HepG2 (cell line): ENCODE results near the gene STAT1. TPM values are rescaled to one million over a fixed set of nuclear protein-coding genes. Genes with fewer than 3 reads are reported as not detected.

ENCODE experiments used
- EED ChIP-seq: sonication (generic); formaldehyde crosslinking; IDR thresholded peaks from 2 replicates; pipeline ENCODE4 v1.5.0; 2020; ENCODE audit warnings: mild to moderate bottlenecking, missing genetic modification reagents
- IKZF4 ChIP-seq: sonication (generic); formaldehyde crosslinking; IDR thresholded peaks from 2 replicates; pipeline ENCODE4 v1.5.1; 2020; ENCODE audit warnings: borderline replicate concordance, mild to moderate bottlenecking, low read depth, missing genetic modification reagents; ENCODE audit errors: not compliant biosample characterization
- ISX ChIP-seq: sonication (generic); formaldehyde crosslinking; conservative IDR thresholded peaks from 2 replicates; pipeline ENCODE4 v1.5.0; 2020; ENCODE audit warnings: missing genetic modification reagents
- KAT2B ChIP-seq: fragments of 150-350 bp; IDR thresholded peaks from 2 replicates; pipeline ENCODE4 v1.6.1; 2014; ENCODE audit warnings: low read depth, low read length, borderline replicate concordance
- NCOA5 ChIP-seq: sonication (generic); formaldehyde crosslinking; IDR thresholded peaks from 2 replicates; pipeline ENCODE4 v1.4.0; 2020; ENCODE audit warnings: missing genetic modification reagents
- SRSF9 ChIP-seq: fragments of 200-400 bp; formaldehyde crosslinking; IDR thresholded peaks from 2 replicates; pipeline ENCODE4 v1.6.1; 2018; ENCODE audit warnings: borderline replicate concordance, mild to moderate bottlenecking, low read depth, low read length; ENCODE audit not compliant: insufficient read depth, poor library complexity, severe bottlenecking
- ZC3H4 ChIP-seq: sonication (generic); formaldehyde crosslinking; IDR thresholded peaks from 2 replicates; pipeline ENCODE4 v1.4.0; 2020; ENCODE audit warnings: missing genetic modification reagents, borderline replicate concordance
- ZNF468 ChIP-seq: sonication (generic); formaldehyde crosslinking; IDR thresholded peaks from 2 replicates; pipeline ENCODE4 v1.8.0; 2022; ENCODE audit warnings: mild to moderate bottlenecking, moderate library complexity, missing genetic modification reagents
- polyA plus RNA-seq, 8 experiments: library from polyadenylated mRNA; depleted of rRNA in 3 of 8; stranded (reverse) in 7 of 8; unstranded in 1 of 8; fragments of >200 nt; fragmentation: Illumina TruSeq in 4 of 8; extraction: Trizol in 4 of 8; gene quantifications; 2 replicates each; pipeline versions ENCODE4 v1.2.1 to v1.2.3, GENCODE V29; 2011 to 2016; ENCODE audit warnings: low read depth in 4 of 8, missing spikeins in 1 of 8, mixed read lengths in 1 of 8; ENCODE audit not compliant: insufficient read depth in 1 of 8
- total RNA-seq, 5 experiments: library from RNA; depleted of rRNA; stranded (reverse); fragments of >200 nt; fragmentation: Illumina TruSeq; extraction: Trizol; gene quantifications; 2 replicates each; pipeline ENCODE4 v1.2.3, GENCODE V29; 2016; ENCODE audit warnings: low read depth in 1 of 5
- TF ChIP-seq, protein P1 (sequence below): sonication (generic); formaldehyde crosslinking; IDR thresholded peaks from 2 replicates; pipeline ENCODE4 v1.5.0; 2020; ENCODE audit warnings: mild to moderate bottlenecking, missing genetic modification reagents
- TF ChIP-seq, protein P2 (sequence below): sonication (generic); formaldehyde crosslinking; IDR thresholded peaks from 2 replicates; pipeline ENCODE4 v1.9.0; 2021; ENCODE audit warnings: missing genetic modification reagents, mild to moderate bottlenecking, borderline replicate concordance
- TF ChIP-seq, protein P3 (sequence below): sonication (generic); formaldehyde crosslinking; IDR thresholded peaks from 2 replicates; pipeline ENCODE4 v1.8.1; 2023; ENCODE audit warnings: mild to moderate bottlenecking, missing genetic modification reagents
- TF ChIP-seq, protein P4 (sequence below), 2 experiments: sonication (generic) in 1 of 2; formaldehyde crosslinking in 1 of 2; IDR thresholded peaks; 2 replicates each; pipeline versions ENCODE4 v1.4.0 to v1.6.1; 2018 to 2020; ENCODE audit warnings: missing genetic modification reagents in 2 of 2, borderline replicate concordance in 1 of 2, low read depth in 1 of 2, mild to moderate bottlenecking in 1 of 2, missing biosample characterization in 1 of 2
- TF ChIP-seq, protein P5 (sequence below): sonication (generic); formaldehyde crosslinking; IDR thresholded peaks from 2 replicates; pipeline ENCODE4 v1.8.0; 2022; ENCODE audit warnings: missing genetic modification reagents, mild to moderate bottlenecking, moderate library complexity, borderline replicate concordance
- TF ChIP-seq, protein P6 (sequence below): sonication (generic); formaldehyde crosslinking; IDR thresholded peaks from 2 replicates; pipeline ENCODE4 v1.4.0; 2020; ENCODE audit warnings: mild to moderate bottlenecking, missing genetic modification reagents, borderline replicate concordance

STAT1 gene
- total and polyA plus RNA-seq, 2 of the 13 experiments (the other 11 are each of a cell fraction or from before 2014, with no cell fraction given) = 21.8 to 59.6 TPM

DNA sequence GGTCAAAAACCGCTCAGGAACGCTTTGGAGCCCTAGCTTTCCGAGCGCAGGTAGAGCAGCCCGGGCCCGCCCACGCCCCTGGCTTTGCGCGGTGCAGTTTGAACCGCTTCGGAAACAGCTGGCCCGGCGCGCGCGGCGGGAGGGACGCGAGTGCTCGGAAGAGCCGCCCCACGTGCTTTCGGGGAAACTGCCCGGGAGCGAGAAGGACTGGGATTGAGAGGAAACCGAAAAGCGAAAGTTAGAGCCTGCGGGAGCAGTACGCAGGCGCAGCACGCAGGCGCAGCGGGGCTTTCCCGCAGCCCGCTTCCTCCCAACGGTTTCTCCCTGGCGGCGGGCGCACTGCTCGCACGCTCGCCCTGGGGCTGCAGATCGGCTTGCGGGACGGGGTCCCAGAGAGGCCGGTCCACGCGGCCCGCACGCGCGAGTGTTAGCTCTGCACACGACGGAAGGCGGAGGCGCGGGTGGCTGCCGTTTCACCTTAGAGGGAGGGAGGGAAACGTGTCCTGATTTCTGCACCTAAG, 6.3 kb upstream of the STAT1 start (continued):
- TF ChIP-seq, protein P1, sequence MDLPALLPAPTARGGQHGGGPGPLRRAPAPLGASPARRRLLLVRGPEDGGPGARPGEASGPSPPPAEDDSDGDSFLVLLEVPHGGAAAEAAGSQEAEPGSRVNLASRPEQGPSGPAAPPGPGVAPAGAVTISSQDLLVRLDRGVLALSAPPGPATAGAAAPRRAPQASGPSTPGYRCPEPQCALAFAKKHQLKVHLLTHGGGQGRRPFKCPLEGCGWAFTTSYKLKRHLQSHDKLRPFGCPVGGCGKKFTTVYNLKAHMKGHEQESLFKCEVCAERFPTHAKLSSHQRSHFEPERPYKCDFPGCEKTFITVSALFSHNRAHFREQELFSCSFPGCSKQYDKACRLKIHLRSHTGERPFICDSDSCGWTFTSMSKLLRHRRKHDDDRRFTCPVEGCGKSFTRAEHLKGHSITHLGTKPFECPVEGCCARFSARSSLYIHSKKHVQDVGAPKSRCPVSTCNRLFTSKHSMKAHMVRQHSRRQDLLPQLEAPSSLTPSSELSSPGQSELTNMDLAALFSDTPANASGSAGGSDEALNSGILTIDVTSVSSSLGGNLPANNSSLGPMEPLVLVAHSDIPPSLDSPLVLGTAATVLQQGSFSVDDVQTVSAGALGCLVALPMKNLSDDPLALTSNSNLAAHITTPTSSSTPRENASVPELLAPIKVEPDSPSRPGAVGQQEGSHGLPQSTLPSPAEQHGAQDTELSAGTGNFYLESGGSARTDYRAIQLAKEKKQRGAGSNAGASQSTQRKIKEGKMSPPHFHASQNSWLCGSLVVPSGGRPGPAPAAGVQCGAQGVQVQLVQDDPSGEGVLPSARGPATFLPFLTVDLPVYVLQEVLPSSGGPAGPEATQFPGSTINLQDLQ = peak; percentile 95
- TF ChIP-seq IKZF4 (peak; percentile 87), KAT2B (no peak), EED (peak; percentile 99), ISX (CRISPR knock-in tag) (no peak; the same call in none of the 2 replicates), ZC3H4 (CRISPR knock-in tag) (no peak), SRSF9 (no peak), ZNF468 (CRISPR knock-in tag) (peak; percentile 98), NCOA5 (CRISPR knock-in tag) (no peak)
- TF ChIP-seq, protein P2, sequence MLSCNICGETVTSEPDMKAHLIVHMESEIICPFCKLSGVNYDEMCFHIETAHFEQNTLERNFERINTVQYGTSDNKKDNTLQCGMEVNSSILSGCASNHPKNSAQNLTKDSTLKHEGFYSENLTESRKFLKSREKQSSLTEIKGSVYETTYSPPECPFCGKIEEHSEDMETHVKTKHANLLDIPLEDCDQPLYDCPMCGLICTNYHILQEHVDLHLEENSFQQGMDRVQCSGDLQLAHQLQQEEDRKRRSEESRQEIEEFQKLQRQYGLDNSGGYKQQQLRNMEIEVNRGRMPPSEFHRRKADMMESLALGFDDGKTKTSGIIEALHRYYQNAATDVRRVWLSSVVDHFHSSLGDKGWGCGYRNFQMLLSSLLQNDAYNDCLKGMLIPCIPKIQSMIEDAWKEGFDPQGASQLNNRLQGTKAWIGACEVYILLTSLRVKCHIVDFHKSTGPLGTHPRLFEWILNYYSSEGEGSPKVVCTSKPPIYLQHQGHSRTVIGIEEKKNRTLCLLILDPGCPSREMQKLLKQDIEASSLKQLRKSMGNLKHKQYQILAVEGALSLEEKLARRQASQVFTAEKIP = no peak
- TF ChIP-seq, protein P3, sequence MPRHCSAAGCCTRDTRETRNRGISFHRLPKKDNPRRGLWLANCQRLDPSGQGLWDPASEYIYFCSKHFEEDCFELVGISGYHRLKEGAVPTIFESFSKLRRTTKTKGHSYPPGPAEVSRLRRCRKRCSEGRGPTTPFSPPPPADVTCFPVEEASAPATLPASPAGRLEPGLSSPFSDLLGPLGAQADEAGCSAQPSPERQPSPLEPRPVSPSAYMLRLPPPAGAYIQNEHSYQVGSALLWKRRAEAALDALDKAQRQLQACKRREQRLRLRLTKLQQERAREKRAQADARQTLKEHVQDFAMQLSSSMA = peak; percentile 94
- TF ChIP-seq, protein P4, sequence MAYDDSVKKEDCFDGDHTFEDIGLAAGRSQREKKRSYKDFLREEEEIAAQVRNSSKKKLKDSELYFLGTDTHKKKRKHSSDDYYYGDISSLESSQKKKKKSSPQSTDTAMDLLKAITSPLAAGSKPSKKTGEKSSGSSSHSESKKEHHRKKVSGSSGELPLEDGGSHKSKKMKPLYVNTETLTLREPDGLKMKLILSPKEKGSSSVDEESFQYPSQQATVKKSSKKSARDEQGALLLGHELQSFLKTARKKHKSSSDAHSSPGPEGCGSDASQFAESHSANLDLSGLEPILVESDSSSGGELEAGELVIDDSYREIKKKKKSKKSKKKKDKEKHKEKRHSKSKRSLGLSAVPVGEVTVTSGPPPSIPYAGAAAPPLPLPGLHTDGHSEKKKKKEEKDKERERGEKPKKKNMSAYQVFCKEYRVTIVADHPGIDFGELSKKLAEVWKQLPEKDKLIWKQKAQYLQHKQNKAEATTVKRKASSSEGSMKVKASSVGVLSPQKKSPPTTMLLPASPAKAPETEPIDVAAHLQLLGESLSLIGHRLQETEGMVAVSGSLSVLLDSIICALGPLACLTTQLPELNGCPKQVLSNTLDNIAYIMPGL (CRISPR knock-in tag; IDR thresholded peaks at IDR 0.05; ENCODE audit: borderline replicate concordance in 1 of 2, low read depth in 1 of 2) = peak; percentile 92 to 98
- TF ChIP-seq, protein P5, sequence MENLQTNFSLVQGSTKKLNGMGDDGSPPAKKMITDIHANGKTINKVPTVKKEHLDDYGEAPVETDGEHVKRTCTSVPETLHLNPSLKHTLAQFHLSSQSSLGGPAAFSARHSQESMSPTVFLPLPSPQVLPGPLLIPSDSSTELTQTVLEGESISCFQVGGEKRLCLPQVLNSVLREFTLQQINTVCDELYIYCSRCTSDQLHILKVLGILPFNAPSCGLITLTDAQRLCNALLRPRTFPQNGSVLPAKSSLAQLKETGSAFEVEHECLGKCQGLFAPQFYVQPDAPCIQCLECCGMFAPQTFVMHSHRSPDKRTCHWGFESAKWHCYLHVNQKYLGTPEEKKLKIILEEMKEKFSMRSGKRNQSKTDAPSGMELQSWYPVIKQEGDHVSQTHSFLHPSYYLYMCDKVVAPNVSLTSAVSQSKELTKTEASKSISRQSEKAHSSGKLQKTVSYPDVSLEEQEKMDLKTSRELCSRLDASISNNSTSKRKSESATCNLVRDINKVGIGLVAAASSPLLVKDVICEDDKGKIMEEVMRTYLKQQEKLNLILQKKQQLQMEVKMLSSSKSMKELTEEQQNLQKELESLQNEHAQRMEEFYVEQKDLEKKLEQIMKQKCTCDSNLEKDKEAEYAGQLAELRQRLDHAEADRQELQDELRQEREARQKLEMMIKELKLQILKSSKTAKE (CRISPR knock-in tag) = peak; percentile 96
- TF ChIP-seq, protein P6, sequence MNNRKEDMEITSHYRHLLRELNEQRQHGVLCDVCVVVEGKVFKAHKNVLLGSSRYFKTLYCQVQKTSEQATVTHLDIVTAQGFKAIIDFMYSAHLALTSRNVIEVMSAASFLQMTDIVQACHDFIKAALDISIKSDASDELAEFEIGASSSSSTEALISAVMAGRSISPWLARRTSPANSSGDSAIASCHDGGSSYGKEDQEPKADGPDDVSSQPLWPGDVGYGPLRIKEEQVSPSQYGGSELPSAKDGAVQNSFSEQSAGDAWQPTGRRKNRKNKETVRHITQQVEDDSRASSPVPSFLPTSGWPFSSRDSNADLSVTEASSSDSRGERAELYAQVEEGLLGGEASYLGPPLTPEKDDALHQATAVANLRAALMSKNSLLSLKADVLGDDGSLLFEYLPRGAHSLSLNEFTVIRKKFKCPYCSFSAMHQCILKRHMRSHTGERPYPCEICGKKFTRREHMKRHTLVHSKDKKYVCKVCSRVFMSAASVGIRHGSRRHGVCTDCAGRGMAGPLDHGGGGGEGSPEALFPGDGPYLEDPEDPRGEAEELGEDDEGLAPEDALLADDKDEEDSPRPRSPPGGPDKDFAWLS = no peak
